GM10266 (cell line): ENCODE measurements around the gene THAP9.

Experiments
- DNase-seq: peaks from one replicate; pipeline ENCODE4 v3.0.0; 2012; ENCODE audit errors: extremely low spot score
- CTCF ChIP-seq: IDR thresholded peaks from 2 replicates; pipeline ENCODE4 v1.5.1; 2012; ENCODE audit warnings: mild to moderate bottlenecking, low read depth; ENCODE audit not compliant: control insufficient read depth, insufficient read depth; ENCODE audit errors: missing control alignments

Gene THAP9

GRCh38 chr4:82957045-82957444 lies 56.5 kb downstream of the THAP9 start:
- DNase-seq = no peak
- no peak for TF ChIP-seq CTCF

GRCh38 chr4:82965763-82966162 lies 65.2 kb downstream of the THAP9 start:
- no peak for TF ChIP-seq CTCF
- DNase-seq = no peak

GRCh38 chr4:82968972-82969371 lies 68.4 kb downstream of the THAP9 start:
- DNase-seq = no peak
- TF ChIP-seq CTCF = no peak

GRCh38 chr4:82969414-82969813 lies 68.9 kb downstream of the THAP9 start:
- no peak for DNase-seq
- no peak for TF ChIP-seq CTCF
